Fibroblast of the aortic adventitia (primary cell): Measurements from ENCODE around the gene MCC. TPM values are rescaled to one million over a fixed set of nuclear protein-coding genes. Genes with fewer than 3 reads are reported as not detected.
"Not testable (repeated sequence)": the region's sequence is repeated elsewhere in the genome, so short reads cannot be mapped to it uniquely, and the experiment has no call there.

Experiments used
- DNase-seq: peaks from one replicate; pipeline ENCODE4 v3.0.0-alpha.2; 2010; ENCODE audit warnings: low read depth
- H3K4me3 ChIP-seq: 2 replicates; pipeline ENCODE4 v1.5.1; 2011; ENCODE audit warnings: low read depth, mild to moderate bottlenecking, control low read depth, low read length, moderate library complexity
- CTCF ChIP-seq: IDR thresholded peaks from 2 replicates; pipeline ENCODE4 v1.5.1; 2011; ENCODE audit warnings: mild to moderate bottlenecking, low read length, control low read depth, inconsistent platforms; ENCODE audit not compliant: insufficient read depth
- total RNA-seq: library from RNA; depleted of rRNA; stranded (reverse); fragments of >200 nt; gene quantifications from 2 replicates; pipeline ENCODE4 v1.2.3, GENCODE V29; 2012; ENCODE audit warnings: low replicate concordance

MCC gene
- total RNA-seq, 1 donor: 62.4 TPM

GRCh38 chr5:113083481-113083880, 404.8 kb downstream of the MCC start:
- TF ChIP-seq CTCF: no peak
- no peak overlapping the region for H3K4me3 ChIP-seq

GRCh38 chr5:113082547-113082905, 405.7 kb downstream of the MCC start:
- no peak for TF ChIP-seq CTCF
- no peak for DNase-seq
- H3K4me3 ChIP-seq: no peak overlapping the region

More at GRCh38 chr5:113083481-113083880, 404.8 kb downstream of the MCC start:
- peak; percentile 40 for DNase-seq

- TF ChIP-seq CTCF: no peak
- H3K4me3 ChIP-seq: no peak overlapping the region
- DNase-seq: peak; percentile 94
Observed at GRCh38 chr5:113081881-113082546, 406.2 kb downstream of the MCC start.

GRCh38 chr5:113081091-113081839, 407.0 kb downstream of the MCC start:
- TF ChIP-seq CTCF: no peak
- no peak overlapping the region for H3K4me3 ChIP-seq
- DNase-seq: no peak

GRCh38 chr5:113076649-113077048, 411.6 kb downstream of the MCC start:
- DNase-seq, H3K4me3 ChIP-seq: not testable (repeated sequence)

- H3K4me3 ChIP-seq: no peak overlapping the region
- TF ChIP-seq CTCF: no peak
- no peak for DNase-seq
Observed at GRCh38 chr5:113075019-113075418, 413.2 kb downstream of the MCC start.

- H3K4me3 ChIP-seq, DNase-seq: not testable (repeated sequence)
Observed at GRCh38 chr5:113073629-113074034, 414.6 kb downstream of the MCC start.

- TF ChIP-seq CTCF: no peak
- H3K4me3 ChIP-seq: no peak overlapping the region
- DNase-seq: no peak
Observed at GRCh38 chr5:113071401-113071800, 416.9 kb downstream of the MCC start.
